NB4 (cell line): ENCODE results near the gene PLEKHD1.

ENCODE experiments used
- DNase-seq: peaks from one replicate; pipeline ENCODE4 v3.0.0; 2010; ENCODE audit warnings: low read depth
- H3K4me3 ChIP-seq: one replicate; pipeline ENCODE4 v1.5.1; 2011; ENCODE audit warnings: mild to moderate bottlenecking, low read depth, low read length, moderate library complexity
- CTCF ChIP-seq: IDR thresholded peaks from one replicate; pipeline ENCODE4 v1.5.1; 2012; ENCODE audit warnings: low read depth, low read length
- MYC ChIP-seq: IDR thresholded peaks from 2 replicates; pipeline ENCODE4 v1.6.1; 2011; ENCODE audit warnings: low read depth, low read length
- POLR2A ChIP-seq: IDR thresholded peaks from 2 replicates; pipeline ENCODE4 v1.6.1; 2011; ENCODE audit warnings: mild to moderate bottlenecking; ENCODE audit not compliant: insufficient read length; ENCODE audit errors: extremely low read depth
- TF ChIP-seq, protein P1 (sequence below): IDR thresholded peaks from 2 replicates; pipeline ENCODE4 v1.6.1; 2011; ENCODE audit warnings: low read depth, low read length

The PLEKHD1 gene

DNA sequence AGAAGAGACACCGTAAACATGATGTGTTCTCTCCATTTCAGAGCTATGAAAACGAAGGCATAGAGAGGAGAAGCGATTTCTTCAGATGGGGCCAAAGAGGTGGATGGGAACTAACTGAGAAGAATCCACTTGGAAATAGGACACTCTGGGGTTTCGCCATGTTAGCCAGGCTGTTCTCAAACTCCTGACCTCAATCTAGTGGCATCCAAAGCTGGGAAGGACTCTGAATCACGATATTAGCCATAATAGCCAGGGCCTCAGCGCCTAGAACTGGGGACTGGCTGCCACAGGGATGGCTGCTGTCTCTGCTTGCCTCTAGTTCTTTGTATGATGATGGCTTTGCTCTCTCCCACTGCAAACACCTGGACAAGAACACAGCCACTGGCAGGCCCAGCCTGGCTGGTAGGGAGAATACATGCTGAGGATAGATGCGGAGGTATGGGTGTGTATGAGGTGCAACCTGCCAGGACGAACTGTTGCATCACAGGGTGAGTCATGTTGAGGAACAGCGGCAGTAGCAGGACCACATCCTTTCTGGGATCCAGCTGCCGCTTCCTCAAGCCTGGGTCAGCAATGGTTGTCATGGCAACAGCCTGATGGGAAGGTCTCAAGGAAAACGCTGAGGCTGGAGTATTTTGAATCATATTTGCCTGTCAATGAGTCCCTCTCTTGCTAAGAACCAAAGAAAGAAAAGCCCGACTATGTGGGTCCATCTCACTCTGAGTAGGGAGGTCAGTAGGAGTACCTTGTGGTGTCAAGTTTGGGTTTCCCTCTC is 59.0 kb downstream of the PLEKHD1 start:
- no peak overlapping the region for H3K4me3 ChIP-seq
- TF ChIP-seq POLR2A (no peak), CTCF (no peak), MYC (no peak)
- TF ChIP-seq, protein P1, sequence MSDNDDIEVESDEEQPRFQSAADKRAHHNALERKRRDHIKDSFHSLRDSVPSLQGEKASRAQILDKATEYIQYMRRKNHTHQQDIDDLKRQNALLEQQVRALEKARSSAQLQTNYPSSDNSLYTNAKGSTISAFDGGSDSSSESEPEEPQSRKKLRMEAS: no peak; the same call in 1 of the 2 replicates
- peak; percentile 87 for DNase-seq

GRCh38 chr14:69547701-69548348 is 63.3 kb downstream of the PLEKHD1 start:
- H3K4me3 ChIP-seq: no peak overlapping the region
- DNase-seq: no peak
- peak; percentile 48 for TF ChIP-seq CTCF
- TF ChIP-seq MYC: no peak

DNA sequence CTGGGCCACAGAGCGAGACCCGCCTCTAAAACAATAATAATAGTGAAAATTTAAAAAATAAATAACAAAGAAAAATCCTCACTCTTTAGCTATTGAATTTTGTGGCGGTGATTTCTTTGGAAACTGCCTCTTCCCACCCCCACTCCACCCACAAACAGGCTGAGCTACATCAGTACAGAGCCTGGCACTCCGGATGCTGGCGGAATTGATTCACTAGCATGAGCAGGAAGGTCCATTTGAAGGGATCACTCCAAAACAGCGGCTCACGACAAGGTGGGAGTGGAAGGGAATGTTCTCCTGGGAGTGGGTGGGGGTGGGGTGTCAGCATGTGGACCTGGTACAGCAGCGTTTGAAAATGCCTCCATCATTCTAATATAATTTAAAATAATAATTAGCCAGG is 64.0 kb downstream of the PLEKHD1 start:
- TF ChIP-seq MYC (no peak), POLR2A (no peak), CTCF (no peak)
- TF ChIP-seq, protein P1: no peak

GRCh38 chr14:69551511-69551910 is 67.0 kb downstream of the PLEKHD1 start:
- H3K4me3 ChIP-seq: no peak overlapping the region
- DNase-seq: no peak
- TF ChIP-seq, protein P1: no peak
- TF ChIP-seq POLR2A: no peak
- TF ChIP-seq MYC: no peak
- no peak for TF ChIP-seq CTCF

More for the DNA sequence above, 64.0 kb downstream of the PLEKHD1 start:
- H3K4me3 ChIP-seq: no peak overlapping the region
- no peak for DNase-seq

DNA sequence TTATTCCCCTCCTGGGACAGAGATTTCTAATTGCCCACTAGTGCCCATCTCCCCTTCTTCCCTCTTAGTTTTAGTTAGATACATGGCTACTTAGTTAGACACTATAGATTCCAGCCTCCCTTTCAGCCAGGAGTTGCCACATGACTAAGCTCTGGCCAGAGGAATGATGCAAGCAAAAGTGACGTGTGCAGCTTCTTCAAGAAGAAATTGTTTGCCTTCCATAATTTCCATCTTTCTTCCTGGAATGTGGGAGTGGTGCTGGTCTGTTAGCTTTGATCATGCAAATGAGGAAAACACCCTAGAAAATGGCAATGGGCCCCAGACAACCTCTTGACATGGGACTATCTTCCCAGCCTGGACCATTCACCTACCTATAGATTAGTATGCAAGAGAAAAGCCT is 68.7 kb downstream of the PLEKHD1 start:
- DNase-seq: peak; percentile 51
- TF ChIP-seq CTCF: no peak
- no peak for TF ChIP-seq POLR2A
- TF ChIP-seq, protein P1: no peak
- no peak for TF ChIP-seq MYC
- H3K4me3 ChIP-seq: no peak overlapping the region
